ENCODE results near the gene FGD3.

DNA sequence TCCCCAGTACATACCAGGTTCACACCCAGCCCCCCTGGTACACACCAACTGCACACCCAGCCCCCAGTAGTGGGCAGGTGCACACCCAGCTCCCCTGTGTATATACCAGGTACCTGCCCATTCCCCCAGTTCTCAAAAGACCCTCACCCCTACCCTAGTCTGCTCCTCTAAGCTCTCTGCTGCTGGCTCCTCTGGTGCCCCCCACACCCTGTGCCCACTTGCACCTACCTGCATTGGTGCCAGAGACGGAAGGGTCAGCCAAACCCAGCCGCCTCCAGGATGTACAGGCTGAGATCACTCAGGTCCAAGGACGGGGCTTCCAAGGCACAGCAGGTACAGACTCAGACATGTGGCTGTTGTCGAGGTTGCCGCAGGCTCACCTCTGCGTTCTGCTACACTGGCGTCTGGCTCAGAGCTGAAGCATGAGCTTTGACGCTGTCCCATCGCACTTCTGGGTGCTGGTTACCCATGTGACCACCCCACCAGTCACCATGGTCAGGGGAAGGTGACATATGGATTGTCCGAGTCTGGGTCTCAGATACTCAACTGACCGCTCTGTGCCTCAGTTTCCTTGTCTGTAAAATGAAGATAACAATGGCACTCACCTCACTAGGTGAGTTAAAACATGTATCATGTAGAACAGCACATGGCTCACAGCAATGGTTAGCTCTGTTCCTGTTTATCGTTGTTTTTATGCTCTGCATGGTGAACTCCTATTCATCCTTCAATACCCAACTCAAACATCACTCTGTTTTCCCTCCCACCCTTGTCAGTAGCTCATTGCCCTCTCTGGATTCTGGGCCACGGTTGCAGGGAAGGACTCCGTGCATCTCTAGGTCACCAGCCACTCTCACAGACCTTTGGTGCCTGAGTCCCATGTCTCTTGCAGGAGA lies 65.9 kb downstream of the FGD3 start:
- TF ChIP-seq POLR2A (IDR thresholded peaks at IDR 0.05) = no peak
- TF ChIP-seq, protein P1, sequence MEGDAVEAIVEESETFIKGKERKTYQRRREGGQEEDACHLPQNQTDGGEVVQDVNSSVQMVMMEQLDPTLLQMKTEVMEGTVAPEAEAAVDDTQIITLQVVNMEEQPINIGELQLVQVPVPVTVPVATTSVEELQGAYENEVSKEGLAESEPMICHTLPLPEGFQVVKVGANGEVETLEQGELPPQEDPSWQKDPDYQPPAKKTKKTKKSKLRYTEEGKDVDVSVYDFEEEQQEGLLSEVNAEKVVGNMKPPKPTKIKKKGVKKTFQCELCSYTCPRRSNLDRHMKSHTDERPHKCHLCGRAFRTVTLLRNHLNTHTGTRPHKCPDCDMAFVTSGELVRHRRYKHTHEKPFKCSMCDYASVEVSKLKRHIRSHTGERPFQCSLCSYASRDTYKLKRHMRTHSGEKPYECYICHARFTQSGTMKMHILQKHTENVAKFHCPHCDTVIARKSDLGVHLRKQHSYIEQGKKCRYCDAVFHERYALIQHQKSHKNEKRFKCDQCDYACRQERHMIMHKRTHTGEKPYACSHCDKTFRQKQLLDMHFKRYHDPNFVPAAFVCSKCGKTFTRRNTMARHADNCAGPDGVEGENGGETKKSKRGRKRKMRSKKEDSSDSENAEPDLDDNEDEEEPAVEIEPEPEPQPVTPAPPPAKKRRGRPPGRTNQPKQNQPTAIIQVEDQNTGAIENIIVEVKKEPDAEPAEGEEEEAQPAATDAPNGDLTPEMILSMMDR (IDR thresholded peaks at IDR 0.05) = no peak

Measured in right lobe of liver (tissue), 4 donors.